HEK293 (cell line): ENCODE measurements around the gene MTRFR.

ENCODE experiments used
- CTCF ChIA-PET: fragments of 350-600 bp; formaldehyde crosslinking; extraction: SDS; loops from one replicate; lab custom pipeline; 2021; ENCODE audit warnings: antibody characterized with exemption; lab: Yijun Ruan, JAX
- POLR2A ChIA-PET: fragments of 300-600 bp; formaldehyde crosslinking; extraction: SDS; loops from one replicate; lab custom pipeline; 2020; ENCODE audit warnings: antibody characterized with exemption, inconsistent platforms; lab: Yijun Ruan, JAX
- H3K27ac ChIP-seq: fragments of 200-500 bp; sonication (Bioruptor generic); 2 replicates; pipeline ENCODE4 v1.5.1; 2014; ENCODE audit warnings: low read depth, low read length, control low read depth, inconsistent platforms; ENCODE audit errors: extremely low read depth
- H3K36me3 ChIP-seq, 2 experiments: fragments of 200-500 bp in 1 of 2; sonication (Bioruptor generic) in 1 of 2; 1 replicate in 1 of 2; 2 replicates in 1 of 2; pipeline ENCODE4 v1.5.1; 2014 to 2017; ENCODE audit warnings: inconsistent platforms in 2 of 2, low read length in 2 of 2; ENCODE audit not compliant: control insufficient read depth in 2 of 2, insufficient read depth in 1 of 2
- H3K4me1 ChIP-seq: fragments of 200-500 bp; sonication (Bioruptor generic); 2 replicates; pipeline ENCODE4 v1.5.1; 2014; ENCODE audit warnings: mild to moderate bottlenecking, low read length, inconsistent platforms; ENCODE audit not compliant: control insufficient read depth, insufficient read depth
- H3K4me3 ChIP-seq: 2 replicates; pipeline ENCODE4 v1.5.1; 2011; ENCODE audit warnings: low read depth, mild to moderate bottlenecking, control low read depth, low read length, moderate library complexity
- H3K9me3 ChIP-seq: fragments of 200-500 bp; sonication (Bioruptor generic); 2 replicates; pipeline ENCODE4 v1.5.1; 2014; ENCODE audit warnings: low read depth, low read length, inconsistent platforms; ENCODE audit not compliant: control insufficient read depth, insufficient read depth
- ATF2 ChIP-seq: fragments of 450-650 bp; formaldehyde crosslinking; IDR thresholded peaks from 2 replicates; pipeline ENCODE4 v1.5.1; 2016; ENCODE audit warnings: missing biosample characterization, missing genetic modification characterization, low read depth
- KLF1 ChIP-seq: fragments of 450-650 bp; formaldehyde crosslinking; IDR thresholded peaks from 2 replicates; pipeline ENCODE4 v1.5.1; 2016; ENCODE audit warnings: missing biosample characterization, missing genetic modification characterization
- KLF10 ChIP-seq: fragments of 450-650 bp; IDR thresholded peaks from 2 replicates; pipeline ENCODE4 v1.5.1; 2018; ENCODE audit warnings: missing biosample characterization, mild to moderate bottlenecking, missing genetic modification characterization
- KLF17 ChIP-seq: fragments of 450-650 bp; formaldehyde crosslinking; IDR thresholded peaks from 2 replicates; pipeline ENCODE4 v1.5.1; 2016; ENCODE audit warnings: missing biosample characterization, missing genetic modification characterization
- KLF9 ChIP-seq: fragments of 450-650 bp; formaldehyde crosslinking; IDR thresholded peaks from 2 replicates; pipeline ENCODE4 v1.5.1; 2016; ENCODE audit warnings: missing biosample characterization, missing genetic modification characterization, low read depth
- MEIS1 ChIP-seq: sonication (generic); formaldehyde crosslinking; IDR thresholded peaks from 2 replicates; pipeline ENCODE4 v1.8.1; 2022; ENCODE audit warnings: missing genetic modification reagents, mild to moderate bottlenecking, borderline replicate concordance
- PRDM1 ChIP-seq: fragments of 450-650 bp; formaldehyde crosslinking; IDR thresholded peaks from 2 replicates; pipeline ENCODE4; 2016; ENCODE audit warnings: missing biosample characterization, missing genetic modification characterization
- REST ChIP-seq: fragments of 450-650 bp; formaldehyde crosslinking; IDR thresholded peaks from 2 replicates; pipeline ENCODE4 v1.5.1; 2016; ENCODE audit warnings: missing biosample characterization, missing genetic modification characterization
- SP7 ChIP-seq: fragments of 450-650 bp; formaldehyde crosslinking; IDR thresholded peaks from 2 replicates; pipeline ENCODE4 v1.5.1; 2016; ENCODE audit warnings: missing biosample characterization, missing genetic modification characterization
- WT1 ChIP-seq: fragments of 450-650 bp; formaldehyde crosslinking; IDR thresholded peaks from 2 replicates; pipeline ENCODE4 v1.5.1; 2016; ENCODE audit warnings: missing biosample characterization, missing genetic modification characterization
- ZBTB7A ChIP-seq: fragments of 450-650 bp; formaldehyde crosslinking; IDR thresholded peaks from 2 replicates; pipeline ENCODE4 v1.5.1; 2016; ENCODE audit warnings: low read depth, missing biosample characterization, missing genetic modification characterization
- ZBTB8A ChIP-seq: fragments of 450-650 bp; formaldehyde crosslinking; IDR thresholded peaks from 2 replicates; pipeline ENCODE4 v1.5.1; 2016; ENCODE audit warnings: missing biosample characterization, missing genetic modification characterization
- ZEB2 ChIP-seq: fragments of 450-650 bp; formaldehyde crosslinking; IDR thresholded peaks from 2 replicates; pipeline ENCODE4 v1.5.1; 2016; ENCODE audit warnings: missing biosample characterization, missing genetic modification characterization
- ZNF391 ChIP-seq: fragments of 450-650 bp; formaldehyde crosslinking; IDR thresholded peaks from 2 replicates; pipeline ENCODE4 v1.5.1; 2016; ENCODE audit warnings: low read depth, missing biosample characterization, missing genetic modification characterization, borderline replicate concordance
- ZNF510 ChIP-seq: fragments of 450-650 bp; formaldehyde crosslinking; IDR thresholded peaks from 2 replicates; pipeline ENCODE4 v1.5.1; 2018; ENCODE audit warnings: mild to moderate bottlenecking, missing genetic modification characterization, missing biosample characterization; ENCODE audit not compliant: insufficient replicate concordance
- ZNF544 ChIP-seq: fragments of 450-650 bp; formaldehyde crosslinking; IDR thresholded peaks from 2 replicates; pipeline ENCODE4 v1.5.0; 2017; ENCODE audit warnings: missing biosample characterization, missing genetic modification characterization
- ZNF600 ChIP-seq: fragments of 450-650 bp; formaldehyde crosslinking; IDR thresholded peaks from 2 replicates; pipeline ENCODE4 v1.5.1; 2016; ENCODE audit warnings: missing biosample characterization, missing genetic modification characterization
- ZNF658 ChIP-seq: fragments of 450-650 bp; formaldehyde crosslinking; IDR thresholded peaks from 2 replicates; pipeline ENCODE4; 2016; ENCODE audit warnings: missing biosample characterization, missing genetic modification characterization
- ZNF837 ChIP-seq: fragments of 450-650 bp; formaldehyde crosslinking; IDR thresholded peaks from 2 replicates; pipeline ENCODE4 v1.5.1; 2016; ENCODE audit warnings: missing biosample characterization, missing genetic modification characterization
- TF ChIP-seq, protein P1 (sequence below): fragments of 450-650 bp; formaldehyde crosslinking; conservative IDR thresholded peaks from 2 replicates; pipeline ENCODE4 v1.5.1; 2016; ENCODE audit warnings: low read depth, missing biosample characterization, missing genetic modification characterization
- TF ChIP-seq, protein P2 (sequence below): IDR thresholded peaks from 2 replicates; pipeline ENCODE4 v1.6.1; 2011; ENCODE audit warnings: mild to moderate bottlenecking, low read depth, low read length, borderline replicate concordance
- TF ChIP-seq, protein P3 (sequence below): fragments of 450-650 bp; formaldehyde crosslinking; IDR thresholded peaks from 2 replicates; pipeline ENCODE4 v1.5.1; 2016; ENCODE audit warnings: missing biosample characterization, missing genetic modification characterization

The MTRFR gene

DNA sequence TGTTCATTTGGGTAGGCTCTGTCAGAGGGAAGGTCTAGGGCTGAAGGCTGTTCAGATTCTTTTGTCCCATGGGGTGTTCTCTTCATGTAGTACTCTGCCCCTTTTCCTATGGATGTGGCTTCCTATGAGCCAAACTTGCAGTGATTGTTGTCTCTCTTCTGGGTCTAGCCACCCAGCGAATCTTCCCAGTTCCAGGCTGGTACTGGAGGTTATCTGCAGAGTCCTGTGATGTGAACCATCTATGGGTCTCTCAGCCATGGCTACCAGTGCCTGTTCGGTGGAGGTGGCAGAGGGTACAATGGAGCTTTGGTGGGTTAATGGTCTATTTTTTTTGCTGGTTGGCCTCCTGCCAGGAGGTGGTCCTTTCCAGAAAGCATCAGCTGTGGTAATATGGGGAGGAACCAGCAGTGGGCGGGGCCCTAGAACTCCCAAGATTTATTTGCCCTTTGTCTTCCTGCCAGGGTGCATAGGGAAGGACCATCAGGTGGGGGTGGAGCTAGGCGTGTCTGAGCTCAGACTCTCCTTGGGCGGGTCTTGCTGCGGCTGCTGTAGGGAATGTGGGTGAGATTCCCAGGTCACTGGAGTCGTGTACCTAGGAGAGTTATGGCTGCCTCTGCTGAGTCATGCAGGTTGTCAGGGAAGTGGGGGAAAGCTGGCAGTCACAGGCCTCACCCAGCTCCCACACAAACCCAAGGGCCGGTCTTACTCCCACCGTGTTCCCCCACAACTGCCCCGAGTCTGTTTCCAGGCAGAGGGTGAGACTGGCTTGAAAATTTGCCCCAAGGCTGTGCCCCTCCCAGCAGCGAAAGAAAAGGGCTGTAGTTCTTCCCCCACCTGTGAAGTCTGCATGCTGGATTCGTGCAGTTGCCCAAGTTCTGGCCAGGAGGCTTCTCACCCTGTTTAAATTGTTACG, 17.5 kb downstream of the MTRFR start:
- peak overlapping the region; percentile 7; the same call in 1 of the 2 replicates for H3K27ac ChIP-seq
- no peaks in the 10 kb centered on the region for H3K9me3 ChIP-seq
- ChIA-PET POLR2A (interaction anchor here (1.2 to 5.7 kb wide), 3 partner anchors 9 to 19 kb away, joined by 4 to 56 read pairs (median 5); partner anchors contain the start of genes MPHOSPH9 and MTRFR), CTCF (interaction anchor here (0.6 to 2.0 kb wide), 3 partner anchors 12 to 26 kb away, joined by 4 to 12 read pairs (median 6); partner anchors contain the start of genes MPHOSPH9 and MTRFR)
- no peak overlapping the region for H3K4me3 ChIP-seq
- peaks cover 12 to 37% of the 10 kb centered on the region in 2 experiments; a peak in 2 of 3 replicates for H3K36me3 ChIP-seq
- no peaks in the 10 kb centered on the region for H3K4me1 ChIP-seq
- TF ChIP-seq ZNF658 (tag by site-specific recombination) = no peak
- no peak for TF ChIP-seq ZNF544
- peak; percentile 38; the same call in 1 of the 2 replicates for TF ChIP-seq ZBTB8A (tag by site-specific recombination)
- TF ChIP-seq KLF9 (tag by site-specific recombination) = peak; percentile 67
- TF ChIP-seq, protein P1, sequence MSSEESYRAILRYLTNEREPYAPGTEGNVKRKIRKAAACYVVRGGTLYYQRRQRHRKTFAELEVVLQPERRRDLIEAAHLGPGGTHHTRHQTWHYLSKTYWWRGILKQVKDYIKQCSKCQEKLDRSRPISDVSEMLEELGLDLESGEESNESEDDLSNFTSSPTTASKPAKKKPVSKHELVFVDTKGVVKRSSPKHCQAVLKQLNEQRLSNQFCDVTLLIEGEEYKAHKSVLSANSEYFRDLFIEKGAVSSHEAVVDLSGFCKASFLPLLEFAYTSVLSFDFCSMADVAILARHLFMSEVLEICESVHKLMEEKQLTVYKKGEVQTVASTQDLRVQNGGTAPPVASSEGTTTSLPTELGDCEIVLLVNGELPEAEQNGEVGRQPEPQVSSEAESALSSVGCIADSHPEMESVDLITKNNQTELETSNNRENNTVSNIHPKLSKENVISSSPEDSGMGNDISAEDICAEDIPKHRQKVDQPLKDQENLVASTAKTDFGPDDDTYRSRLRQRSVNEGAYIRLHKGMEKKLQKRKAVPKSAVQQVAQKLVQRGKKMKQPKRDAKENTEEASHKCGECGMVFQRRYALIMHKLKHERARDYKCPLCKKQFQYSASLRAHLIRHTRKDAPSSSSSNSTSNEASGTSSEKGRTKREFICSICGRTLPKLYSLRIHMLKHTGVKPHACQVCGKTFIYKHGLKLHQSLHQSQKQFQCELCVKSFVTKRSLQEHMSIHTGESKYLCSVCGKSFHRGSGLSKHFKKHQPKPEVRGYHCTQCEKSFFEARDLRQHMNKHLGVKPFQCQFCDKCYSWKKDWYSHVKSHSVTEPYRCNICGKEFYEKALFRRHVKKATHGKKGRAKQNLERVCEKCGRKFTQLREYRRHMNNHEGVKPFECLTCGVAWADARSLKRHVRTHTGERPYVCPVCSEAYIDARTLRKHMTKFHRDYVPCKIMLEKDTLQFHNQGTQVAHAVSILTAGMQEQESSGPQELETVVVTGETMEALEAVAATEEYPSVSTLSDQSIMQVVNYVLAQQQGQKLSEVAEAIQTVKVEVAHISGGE = no peak
- 0 out of 2 replicates have a peak, but pooled peaks have one; percentile 36 for TF ChIP-seq ZEB2 (tag by site-specific recombination)
- TF ChIP-seq ZNF600 (tag by site-specific recombination) = peak; percentile 83
- peak; percentile 61; the same call in 1 of the 2 replicates for TF ChIP-seq KLF10 (tag by site-specific recombination)
- TF ChIP-seq ZNF837 = no peak
- no peak for TF ChIP-seq ZNF391
- TF ChIP-seq, protein P2, sequence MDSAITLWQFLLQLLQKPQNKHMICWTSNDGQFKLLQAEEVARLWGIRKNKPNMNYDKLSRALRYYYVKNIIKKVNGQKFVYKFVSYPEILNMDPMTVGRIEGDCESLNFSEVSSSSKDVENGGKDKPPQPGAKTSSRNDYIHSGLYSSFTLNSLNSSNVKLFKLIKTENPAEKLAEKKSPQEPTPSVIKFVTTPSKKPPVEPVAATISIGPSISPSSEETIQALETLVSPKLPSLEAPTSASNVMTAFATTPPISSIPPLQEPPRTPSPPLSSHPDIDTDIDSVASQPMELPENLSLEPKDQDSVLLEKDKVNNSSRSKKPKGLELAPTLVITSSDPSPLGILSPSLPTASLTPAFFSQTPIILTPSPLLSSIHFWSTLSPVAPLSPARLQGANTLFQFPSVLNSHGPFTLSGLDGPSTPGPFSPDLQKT = no peak
- TF ChIP-seq PRDM1 (tag by site-specific recombination) = peak; percentile 52
- TF ChIP-seq, protein P3, sequence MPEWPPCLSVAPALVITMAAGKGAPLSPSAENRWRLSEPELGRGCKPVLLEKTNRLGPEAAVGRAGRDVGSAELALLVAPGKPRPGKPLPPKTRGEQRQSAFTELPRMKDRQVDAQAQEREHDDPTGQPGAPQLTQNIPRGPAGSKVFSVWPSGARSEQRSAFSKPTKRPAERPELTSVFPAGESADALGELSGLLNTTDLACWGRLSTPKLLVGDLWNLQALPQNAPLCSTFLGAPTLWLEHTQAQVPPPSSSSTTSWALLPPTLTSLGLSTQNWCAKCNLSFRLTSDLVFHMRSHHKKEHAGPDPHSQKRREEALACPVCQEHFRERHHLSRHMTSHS (tag by site-specific recombination) = no peak
- no peak for TF ChIP-seq MEIS1 (CRISPR knock-in tag)
- TF ChIP-seq ATF2 (tag by site-specific recombination) = no peak
- no peak for TF ChIP-seq REST
- TF ChIP-seq KLF1 (tag by site-specific recombination) = peak; percentile 92
- TF ChIP-seq SP7 (tag by site-specific recombination) = peak; percentile 78; the same call in 1 of the 2 replicates
- peak; percentile 43 for TF ChIP-seq WT1 (tag by site-specific recombination)
- no peak for TF ChIP-seq ZBTB7A (tag by site-specific recombination)
- TF ChIP-seq KLF17 (tag by site-specific recombination) = peak; percentile 52; the same call in 1 of the 2 replicates
- TF ChIP-seq ZNF510 = no peak
